MM.1S (cell line): ENCODE data around the gene KIZ.

Experiments used
- EZH2 ChIP-seq: fragments of 300-600 bp; sonication (generic); optimal IDR thresholded peaks from 2 replicates; pipeline ENCODE3; 2017; ENCODE audit warnings: low read depth, mild to moderate bottlenecking, antibody characterized with exemption, low read length, mixed read lengths
- EZH2phosphoT487 ChIP-seq: fragments of 300-600 bp; sonication (generic); IDR thresholded peaks from 2 replicates; pipeline ENCODE4 v1.6.1; 2018; ENCODE audit warnings: antibody characterized with exemption, low read length
- TF ChIP-seq, protein P1 (sequence below): fragments of 300-600 bp; sonication (generic); IDR thresholded peaks from 2 replicates; pipeline ENCODE4 v1.5.1; 2016; ENCODE audit warnings: antibody characterized with exemption, low read length, mixed read lengths

DNA sequence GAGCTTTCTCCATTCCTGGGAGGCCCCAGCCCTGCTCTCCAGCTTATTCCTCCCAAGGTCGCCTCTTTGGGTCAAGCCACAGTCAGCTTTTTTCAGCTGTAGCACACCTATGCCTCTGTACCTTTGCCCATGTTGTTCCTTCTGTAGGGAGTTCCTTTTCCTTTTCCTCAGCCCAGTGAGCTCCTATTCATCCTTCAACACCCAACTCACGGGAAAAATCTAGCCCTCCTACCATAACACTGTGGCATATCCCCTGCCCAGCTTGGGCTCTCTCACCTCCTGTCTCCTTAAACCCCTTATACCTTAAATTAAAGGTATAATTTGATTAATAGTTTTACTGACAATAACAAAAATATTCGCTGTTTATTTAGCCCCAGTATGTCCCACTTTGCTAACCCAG is 118.9 kb downstream of the KIZ start:
- TF ChIP-seq, protein P1, sequence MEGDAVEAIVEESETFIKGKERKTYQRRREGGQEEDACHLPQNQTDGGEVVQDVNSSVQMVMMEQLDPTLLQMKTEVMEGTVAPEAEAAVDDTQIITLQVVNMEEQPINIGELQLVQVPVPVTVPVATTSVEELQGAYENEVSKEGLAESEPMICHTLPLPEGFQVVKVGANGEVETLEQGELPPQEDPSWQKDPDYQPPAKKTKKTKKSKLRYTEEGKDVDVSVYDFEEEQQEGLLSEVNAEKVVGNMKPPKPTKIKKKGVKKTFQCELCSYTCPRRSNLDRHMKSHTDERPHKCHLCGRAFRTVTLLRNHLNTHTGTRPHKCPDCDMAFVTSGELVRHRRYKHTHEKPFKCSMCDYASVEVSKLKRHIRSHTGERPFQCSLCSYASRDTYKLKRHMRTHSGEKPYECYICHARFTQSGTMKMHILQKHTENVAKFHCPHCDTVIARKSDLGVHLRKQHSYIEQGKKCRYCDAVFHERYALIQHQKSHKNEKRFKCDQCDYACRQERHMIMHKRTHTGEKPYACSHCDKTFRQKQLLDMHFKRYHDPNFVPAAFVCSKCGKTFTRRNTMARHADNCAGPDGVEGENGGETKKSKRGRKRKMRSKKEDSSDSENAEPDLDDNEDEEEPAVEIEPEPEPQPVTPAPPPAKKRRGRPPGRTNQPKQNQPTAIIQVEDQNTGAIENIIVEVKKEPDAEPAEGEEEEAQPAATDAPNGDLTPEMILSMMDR, result no peak
- TF ChIP-seq EZH2, result no peak
- no peak for TF ChIP-seq EZH2phosphoT487
